Mammary epithelial cell (primary cell): ENCODE data around the gene NPAS3.

Experiments used
- EZH2 ChIP-seq: IDR thresholded peaks from 2 replicates; pipeline ENCODE4 v1.6.1; 2012; ENCODE audit warnings: low read length, inconsistent platforms, borderline replicate concordance
- TF ChIP-seq, protein P1 (sequence below), 2 donors: IDR thresholded peaks in 1 of 2; conservative IDR thresholded peaks in 1 of 2; 2 replicates each; pipeline ENCODE4 v1.5.1; 2011 to 2012; ENCODE audit warnings: inconsistent platforms in 2 of 2, low read length in 2 of 2, mild to moderate bottlenecking in 2 of 2, control low read depth in 1 of 2, low read depth in 1 of 2; ENCODE audit not compliant: insufficient read depth in 1 of 2; ENCODE audit errors: extremely low read depth in 1 of 2

DNA sequence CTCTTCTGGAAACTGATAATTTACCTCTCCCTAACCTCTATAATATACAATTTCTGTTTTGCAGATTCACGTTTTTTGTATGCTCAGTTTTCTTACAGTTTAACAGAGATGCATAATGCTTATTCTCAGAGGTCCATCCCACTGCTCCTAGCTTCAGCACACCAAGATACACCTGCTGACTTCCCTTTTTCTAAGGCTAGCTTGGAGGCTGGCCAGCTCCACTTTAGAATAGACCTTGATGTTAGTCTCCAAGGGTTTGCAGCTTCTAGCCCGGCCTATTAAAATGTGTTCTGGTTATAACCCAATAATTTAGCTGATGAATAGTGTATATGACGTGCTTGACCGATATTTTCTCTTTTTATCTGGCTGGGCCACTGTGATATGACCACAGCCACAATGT lies 751.0 kb downstream of the NPAS3 start:
- TF ChIP-seq EZH2, result no peak
- TF ChIP-seq, protein P1, sequence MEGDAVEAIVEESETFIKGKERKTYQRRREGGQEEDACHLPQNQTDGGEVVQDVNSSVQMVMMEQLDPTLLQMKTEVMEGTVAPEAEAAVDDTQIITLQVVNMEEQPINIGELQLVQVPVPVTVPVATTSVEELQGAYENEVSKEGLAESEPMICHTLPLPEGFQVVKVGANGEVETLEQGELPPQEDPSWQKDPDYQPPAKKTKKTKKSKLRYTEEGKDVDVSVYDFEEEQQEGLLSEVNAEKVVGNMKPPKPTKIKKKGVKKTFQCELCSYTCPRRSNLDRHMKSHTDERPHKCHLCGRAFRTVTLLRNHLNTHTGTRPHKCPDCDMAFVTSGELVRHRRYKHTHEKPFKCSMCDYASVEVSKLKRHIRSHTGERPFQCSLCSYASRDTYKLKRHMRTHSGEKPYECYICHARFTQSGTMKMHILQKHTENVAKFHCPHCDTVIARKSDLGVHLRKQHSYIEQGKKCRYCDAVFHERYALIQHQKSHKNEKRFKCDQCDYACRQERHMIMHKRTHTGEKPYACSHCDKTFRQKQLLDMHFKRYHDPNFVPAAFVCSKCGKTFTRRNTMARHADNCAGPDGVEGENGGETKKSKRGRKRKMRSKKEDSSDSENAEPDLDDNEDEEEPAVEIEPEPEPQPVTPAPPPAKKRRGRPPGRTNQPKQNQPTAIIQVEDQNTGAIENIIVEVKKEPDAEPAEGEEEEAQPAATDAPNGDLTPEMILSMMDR (conservative IDR thresholded peaks at IDR 0.05 in 1 of 2, IDR thresholded peaks at IDR 0.05 in 1 of 2; ENCODE audit: extremely low read depth in 1 of 2, insufficient read depth in 1 of 2, low read depth in 1 of 2, low read length in 2 of 2), result no peak
